Measurements from ENCODE around the gene DLGAP1. TPM values are rescaled to one million over a fixed set of nuclear protein-coding genes. Genes with fewer than 3 reads are reported as not detected.
A peak's percentile ranks its signal among the peaks of the same experiment; 100 is the strongest.

The DLGAP1 gene
- total RNA-seq, 6 experiments from 2014 or later = 0.09 to 0.31 (median 0.18) TPM; not detected in 2

DNA sequence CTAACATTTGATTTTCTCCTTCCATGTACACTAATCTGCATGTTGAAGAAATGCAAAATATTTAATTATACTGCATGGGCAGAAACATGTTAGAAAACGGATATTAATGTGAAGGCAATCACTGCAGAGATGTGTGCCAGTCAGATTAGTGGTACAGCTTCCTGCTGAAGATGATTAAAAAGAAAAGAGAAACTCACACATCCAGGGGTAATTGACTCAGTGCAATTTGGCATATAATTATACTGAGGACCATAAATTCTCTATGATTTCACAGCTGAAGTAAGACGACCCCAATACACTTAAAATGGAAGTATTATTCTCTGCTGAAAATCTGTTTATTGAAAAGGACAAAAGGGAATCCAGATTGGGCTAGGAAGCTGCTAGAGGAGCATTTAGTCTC is 761.7 kb downstream of the DLGAP1 start:
- Histone ChIP-seq H3K36me3 (no peaks in the 10 kb centered on the region), H3K4me3 (no peak overlapping the region), H3K4me1 (peaks cover 0 to 7% (median 2%) of the 10 kb centered on the region in 4 donors), H3K9me3 (no peaks in the 10 kb centered on the region), H3K27ac (no peak overlapping the region), H3K27me3 (no peaks in the 10 kb centered on the region)
- TF ChIP-seq POLR2A (IDR thresholded peaks at IDR 0.05) = no peak
- TF ChIP-seq, protein P1, sequence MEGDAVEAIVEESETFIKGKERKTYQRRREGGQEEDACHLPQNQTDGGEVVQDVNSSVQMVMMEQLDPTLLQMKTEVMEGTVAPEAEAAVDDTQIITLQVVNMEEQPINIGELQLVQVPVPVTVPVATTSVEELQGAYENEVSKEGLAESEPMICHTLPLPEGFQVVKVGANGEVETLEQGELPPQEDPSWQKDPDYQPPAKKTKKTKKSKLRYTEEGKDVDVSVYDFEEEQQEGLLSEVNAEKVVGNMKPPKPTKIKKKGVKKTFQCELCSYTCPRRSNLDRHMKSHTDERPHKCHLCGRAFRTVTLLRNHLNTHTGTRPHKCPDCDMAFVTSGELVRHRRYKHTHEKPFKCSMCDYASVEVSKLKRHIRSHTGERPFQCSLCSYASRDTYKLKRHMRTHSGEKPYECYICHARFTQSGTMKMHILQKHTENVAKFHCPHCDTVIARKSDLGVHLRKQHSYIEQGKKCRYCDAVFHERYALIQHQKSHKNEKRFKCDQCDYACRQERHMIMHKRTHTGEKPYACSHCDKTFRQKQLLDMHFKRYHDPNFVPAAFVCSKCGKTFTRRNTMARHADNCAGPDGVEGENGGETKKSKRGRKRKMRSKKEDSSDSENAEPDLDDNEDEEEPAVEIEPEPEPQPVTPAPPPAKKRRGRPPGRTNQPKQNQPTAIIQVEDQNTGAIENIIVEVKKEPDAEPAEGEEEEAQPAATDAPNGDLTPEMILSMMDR (IDR thresholded peaks at IDR 0.05) = no peak
- ATAC-seq (no peak), DNase-seq (no peak)
- WGBS (ENCODE audit: insufficient coverage, low coverage, low lambda C conversion rate, missing lambda C conversion rate) = 36% methylated on average over 2 of the region's 2 CpGs
- intact Hi-C loops (cut with DNase I) = no loop called here

DNA sequence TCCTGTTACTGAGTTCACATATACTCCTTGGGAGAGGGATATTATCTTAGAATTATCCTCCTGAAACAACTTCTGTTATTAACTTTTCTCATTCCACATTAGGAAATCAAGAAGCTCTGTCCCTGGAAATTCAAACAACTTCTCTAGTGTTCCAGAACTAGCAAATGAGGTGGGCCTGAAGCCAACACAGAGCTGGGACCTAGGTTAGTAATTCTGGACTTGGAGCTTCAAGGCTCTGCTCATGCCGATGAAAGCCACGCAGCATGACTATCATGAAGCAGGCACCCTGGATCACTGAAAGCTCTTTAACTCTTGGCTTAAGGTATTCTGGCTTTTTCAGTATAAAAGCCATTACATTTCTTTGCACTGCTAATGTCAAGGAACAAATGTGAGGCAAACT is 762.4 kb downstream of the DLGAP1 start:
- TF ChIP-seq POLR2A (IDR thresholded peaks at IDR 0.05) = no peak
- TF ChIP-seq, protein P1 (IDR thresholded peaks at IDR 0.05) = no peak
- ATAC-seq (no peak), DNase-seq (no peak)
- Histone ChIP-seq H3K9me3 (no peaks in the 10 kb centered on the region), H3K4me3 (no peak overlapping the region), H3K27me3 (no peaks in the 10 kb centered on the region), H3K27ac (no peak overlapping the region), H3K4me1 (peaks cover 0 to 7% (median 2%) of the 10 kb centered on the region in 4 donors), H3K36me3 (no peaks in the 10 kb centered on the region)
- intact Hi-C loops (cut with DNase I) = no loop called here
- 80% methylated on average over 2 of the region's 2 CpGs for WGBS (ENCODE audit: insufficient coverage, low coverage, low lambda C conversion rate, missing lambda C conversion rate)

DNA sequence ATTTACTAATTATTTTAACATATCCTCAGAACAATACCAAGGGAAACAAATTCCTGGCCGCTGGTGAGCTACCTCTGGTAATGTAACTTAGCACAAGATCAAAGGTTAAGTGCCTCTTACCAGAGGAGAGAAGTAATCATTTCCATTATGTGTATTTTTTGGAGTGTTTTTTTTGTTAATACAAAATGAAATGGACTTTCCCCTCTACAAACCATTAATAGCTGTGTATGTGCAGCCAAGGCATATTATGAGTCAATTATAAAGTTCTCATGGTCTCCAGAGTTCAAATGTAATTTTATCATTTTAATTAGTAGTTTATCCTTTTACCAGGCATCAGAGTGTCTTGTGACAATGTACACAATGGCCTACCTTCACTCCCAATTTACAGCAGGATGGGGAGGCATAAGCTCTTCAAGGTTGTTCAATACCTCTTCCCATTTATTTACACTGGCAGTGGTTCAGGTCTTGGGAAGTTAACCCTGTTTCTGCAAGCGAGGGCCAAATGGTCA is 762.9 kb downstream of the DLGAP1 start:
- DNase-seq (no peak), ATAC-seq (peak; percentile 45 to 76 (median 50))
- Histone ChIP-seq H3K9me3 (no peaks in the 10 kb centered on the region), H3K36me3 (no peaks in the 10 kb centered on the region), H3K4me1 (peaks cover 0 to 7% (median 2%) of the 10 kb centered on the region in 4 donors), H3K4me3 (no peak overlapping the region), H3K27ac (no peak overlapping the region), H3K27me3 (no peaks in the 10 kb centered on the region)
- 50% methylated on average over 2 of the region's 2 CpGs for whole genome bisulfite sequencing (ENCODE audit: insufficient coverage, low coverage, low lambda C conversion rate, missing lambda C conversion rate)
- intact Hi-C loops (cut with DNase I) = no loop called here
- TF ChIP-seq POLR2A (IDR thresholded peaks at IDR 0.05) = no peak
- TF ChIP-seq, protein P1 (IDR thresholded peaks at IDR 0.05) = no peak

DNA sequence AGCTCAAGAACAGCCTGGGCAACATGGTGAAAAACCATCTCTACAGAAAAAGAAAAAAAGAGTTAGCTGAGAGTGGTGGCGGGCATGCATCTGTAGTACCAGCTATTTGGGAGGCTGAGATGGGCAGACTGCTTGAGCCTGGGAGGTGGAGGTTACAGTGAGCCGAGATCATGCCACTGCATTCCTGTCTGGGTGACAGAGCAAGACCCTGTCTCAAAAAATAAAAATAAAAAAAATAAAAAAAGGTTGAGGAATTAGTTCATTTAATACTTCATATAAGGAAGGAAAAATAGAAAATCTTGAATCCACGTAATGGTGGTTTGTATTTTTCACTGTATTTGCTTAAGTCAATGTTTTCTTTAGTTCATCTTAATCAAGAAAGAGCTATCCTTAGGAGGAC is 763.4 kb downstream of the DLGAP1 start:
- Histone ChIP-seq H3K4me1 (peaks cover 0 to 7% (median 2%) of the 10 kb centered on the region in 4 donors), H3K27me3 (no peaks in the 10 kb centered on the region), H3K36me3 (no peaks in the 10 kb centered on the region), H3K9me3 (no peaks in the 10 kb centered on the region), H3K27ac (no peak overlapping the region), H3K4me3 (no peak overlapping the region)
- intact Hi-C loops (cut with DNase I) = no loop called here
- ATAC-seq = no peak
- TF ChIP-seq, protein P1 (IDR thresholded peaks at IDR 0.05) = no peak
- TF ChIP-seq POLR2A (IDR thresholded peaks at IDR 0.05) = no peak
- 88% methylated on average over 3 of the region's 3 CpGs for WGBS (ENCODE audit: insufficient coverage, low coverage, low lambda C conversion rate, missing lambda C conversion rate)
- DNase-seq = no peak

DNA sequence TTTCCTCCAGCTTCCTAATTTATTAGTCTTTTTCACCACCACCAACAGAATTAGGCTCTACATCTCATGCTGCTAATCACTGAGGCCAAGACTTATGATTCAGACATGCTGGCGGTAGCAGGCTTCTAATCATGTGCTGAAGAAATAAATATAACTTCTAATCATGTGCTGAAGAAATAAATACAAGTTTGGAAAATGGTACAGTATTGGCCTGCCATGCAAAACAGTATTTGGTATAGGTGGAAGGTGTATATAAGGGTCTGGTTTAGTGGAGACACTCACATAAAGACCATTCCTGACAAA is 764.4 kb downstream of the DLGAP1 start:
- no peak for ATAC-seq
- H3K36me3 ChIP-seq = no peaks in the 10 kb centered on the region
- H3K4me1 ChIP-seq = peaks cover 0 to 7% (median 2%) of the 10 kb centered on the region in 4 donors
- TF ChIP-seq, protein P1 (IDR thresholded peaks at IDR 0.05) = no peak
- TF ChIP-seq POLR2A (IDR thresholded peaks at IDR 0.05) = no peak
- WGBS (ENCODE audit: insufficient coverage, low coverage, low lambda C conversion rate, missing lambda C conversion rate) = 73% methylated on average over 1 of the region's 1 CpG
- H3K4me3 ChIP-seq = no peak overlapping the region
- no peaks in the 10 kb centered on the region for H3K9me3 ChIP-seq
- no peak for DNase-seq
- intact Hi-C loops (cut with DNase I) = no loop called here
- H3K27ac ChIP-seq = no peak overlapping the region
- H3K27me3 ChIP-seq = no peaks in the 10 kb centered on the region

Data from right lobe of liver (tissue), 6 donors.